Upper lobe of right lung (tissue), 1 donor: ENCODE data around the gene CASD1. TPM values are rescaled to one million over a fixed set of nuclear protein-coding genes. Genes with fewer than 3 reads are reported as not detected.
A peak's percentile ranks its signal among the peaks of the same experiment; 100 is the strongest.

Experiments used
- ATAC-seq: fragments of 200-7000 bp; cut with Tn5 transposase; one replicate; pipeline ENCODE4 v1.9.1; 2020; ENCODE audit warnings: mild to moderate bottlenecking, moderate library complexity
- DNase-seq: peaks from one replicate; pipeline ENCODE4 v3.0.0-alpha.2; 2020
- H3K27ac ChIP-seq: fragments of 200-600 bp; one replicate; pipeline ENCODE4 v1.8.0; 2022
- H3K27me3 ChIP-seq: fragments of 200-600 bp; one replicate; pipeline ENCODE4 v1.8.0; 2022; ENCODE audit warnings: mild to moderate bottlenecking
- H3K36me3 ChIP-seq: fragments of 200-600 bp; one replicate; pipeline ENCODE4 v1.8.0; 2022
- H3K4me1 ChIP-seq: fragments of 200-600 bp; one replicate; pipeline ENCODE4 v1.8.0; 2022
- H3K4me3 ChIP-seq: fragments of 200-600 bp; one replicate; pipeline ENCODE4 v1.8.0; 2022; ENCODE audit warnings: mild to moderate bottlenecking
- H3K9me3 ChIP-seq: fragments of 200-600 bp; one replicate; pipeline ENCODE4 v1.8.0; 2022
- CTCF ChIP-seq: fragments of 200-600 bp; IDR thresholded peaks from one replicate; pipeline ENCODE4 v1.8.0; 2022; ENCODE audit warnings: antibody characterized with exemption
- intact Hi-C: fragments of 100-400 bp; cut with DNase I; formaldehyde crosslinking; loops from one replicate; pipeline ENCODE4 v1.11.0; 2022
- long read RNA-seq: library from polyadenylated mRNA; unstranded; transcript quantifications from one replicate; pipeline ENCODE4 v2.0.0, GENCODE V29; 2021
- total RNA-seq: library from RNA; stranded (reverse); fragmentation: NEBNext Ultra II Directional; extraction: Animal tissue kit (Norgen Biotek cat#: 25700); gene quantifications from one replicate; pipeline ENCODE4 v1.2.1, GENCODE V29; 2021
- donor health status: DM: no; HTN: yes; CAD: no; lungs with severe emphysema.

The CASD1 gene
- total RNA-seq: 31.0 TPM
- long read RNA-seq, transcript CASD1-201 (18 exons, 3,942 nt): major isoform, 29 of 47 reads
- long read RNA-seq, partial matches to known transcripts: 10 of 47 reads
- long read RNA-seq, other reads (novel, unspliced or antisense): 8 of 47 reads

GRCh38 chr7:94509264-94509886 lies at the start of gene CASD1:
Gene CASD1 (plus strand): TSS chr7:94509809. CDS start chr7:94510085, 276 bp downstream.
- ATAC-seq (peak; percentile 82), DNase-seq (peak; percentile 86)

GRCh38 chr7:94466516-94466915 lies 43.1 kb upstream of the CASD1 start:
- H3K27ac ChIP-seq: no peak overlapping the region
- DNase-seq (no peak), ATAC-seq (no peak)
- intact Hi-C loops: no loop called here
- TF ChIP-seq CTCF: no peak
- no peaks in the 10 kb centered on the region for H3K27me3 ChIP-seq
- no peak overlapping the region for H3K4me3 ChIP-seq
- peaks cover 4% of the 10 kb centered on the region for H3K9me3 ChIP-seq
- H3K36me3 ChIP-seq: no peaks in the 10 kb centered on the region
- H3K4me1 ChIP-seq: no peaks in the 10 kb centered on the region

More at GRCh38 chr7:94509264-94509886, at the start of gene CASD1:
- Histone ChIP-seq H3K4me3 (peak within 1 kb of the TSS; percentile 88), H3K4me1 (peaks cover 24% of the 10 kb centered on the region), H3K36me3 (no peaks in the 10 kb centered on the region), H3K27ac (peak within 1 kb of the TSS; percentile 95), H3K9me3 (no peaks in the 10 kb centered on the region), H3K27me3 (no peaks in the 10 kb centered on the region)
- intact Hi-C loops: no loop called here
- no peak for TF ChIP-seq CTCF

- no peak for ATAC-seq
- H3K27me3 ChIP-seq: no peaks in the 10 kb centered on the region
- no peak for DNase-seq
- no peak overlapping the region for H3K4me3 ChIP-seq
- H3K9me3 ChIP-seq: peaks cover 10% of the 10 kb centered on the region
- H3K27ac ChIP-seq: no peak overlapping the region
- intact Hi-C loops: no loop called here
- H3K36me3 ChIP-seq: no peaks in the 10 kb centered on the region
- no peak for TF ChIP-seq CTCF
- no peaks in the 10 kb centered on the region for H3K4me1 ChIP-seq
These were observed 38.0 kb upstream of the CASD1 start for GRCh38 chr7:94471604-94472003.

GRCh38 chr7:94472608-94473007 lies 37.0 kb upstream of the CASD1 start:
- H3K27me3 ChIP-seq: no peaks in the 10 kb centered on the region
- H3K4me1 ChIP-seq: no peaks in the 10 kb centered on the region
- no peak for TF ChIP-seq CTCF
- DNase-seq: no peak
- no peak overlapping the region for H3K27ac ChIP-seq
- ATAC-seq: no peak
- intact Hi-C loops: no loop called here
- no peaks in the 10 kb centered on the region for H3K36me3 ChIP-seq
- H3K9me3 ChIP-seq: peaks cover 10% of the 10 kb centered on the region
- no peak overlapping the region for H3K4me3 ChIP-seq

- no peak for ATAC-seq
- Histone ChIP-seq H3K4me3 (no peak overlapping the region), H3K9me3 (peaks cover 7% of the 10 kb centered on the region), H3K27ac (no peak overlapping the region), H3K4me1 (no peaks in the 10 kb centered on the region), H3K27me3 (no peaks in the 10 kb centered on the region), H3K36me3 (no peaks in the 10 kb centered on the region)
- TF ChIP-seq CTCF: no peak
- intact Hi-C loops: no loop called here
- no peak for DNase-seq
These were observed 33.3 kb upstream of the CASD1 start for GRCh38 chr7:94476251-94476840.
